ENCODE data around the gene FCRL5.

The FCRL5 gene

GRCh38 chr1:157485793-157486192, 66.5 kb downstream of the FCRL5 start:
- no peak for TF ChIP-seq CTCF (IDR thresholded peaks at IDR 0.05; ENCODE audit: poor library complexity, severe bottlenecking)
- Histone ChIP-seq H3K27me3 (ENCODE audit: insufficient read depth, poor library complexity, severe bottlenecking) (no peaks in the 10 kb centered on the region), H3K27ac (ENCODE audit: poor library complexity, severe bottlenecking) (no peak overlapping the region), H3K9me3 (ENCODE audit: severe bottlenecking) (no peaks in the 10 kb centered on the region), H3K4me1 (ENCODE audit: insufficient read depth, poor library complexity, severe bottlenecking) (no peaks in the 10 kb centered on the region), H3K4me3 (ENCODE audit: severe bottlenecking) (no peak overlapping the region), H3K36me3 (ENCODE audit: low read depth) (no peaks in the 10 kb centered on the region)
- DNase-seq (ENCODE audit: low spot score) (no peak), ATAC-seq (ENCODE audit: low read depth) (no peak)

DNA sequence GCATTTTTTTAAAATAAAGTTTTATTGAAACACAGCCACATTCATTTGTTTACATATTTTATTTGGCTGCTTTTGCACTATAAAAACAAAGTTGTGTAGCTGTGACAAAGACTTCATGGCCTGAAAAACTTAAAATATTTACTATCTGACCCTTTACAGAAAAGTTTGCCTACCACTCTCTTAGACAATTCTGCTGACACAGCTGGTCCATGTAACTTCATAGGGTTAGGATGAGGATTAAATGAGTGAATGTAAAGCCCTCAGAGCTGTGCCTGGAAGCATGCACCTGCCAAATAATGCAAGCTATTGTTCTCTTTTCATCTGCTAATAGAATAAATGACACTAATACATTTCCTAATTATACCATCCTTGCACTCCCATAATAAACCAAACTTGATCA, 67.7 kb downstream of the FCRL5 start:
- ATAC-seq (ENCODE audit: low read depth) (no peak), DNase-seq (ENCODE audit: low spot score) (no peak)
- H3K36me3 ChIP-seq (ENCODE audit: low read depth), result no peaks in the 10 kb centered on the region
- no peaks in the 10 kb centered on the region for H3K27me3 ChIP-seq (ENCODE audit: insufficient read depth, poor library complexity, severe bottlenecking)
- no peaks in the 10 kb centered on the region for H3K9me3 ChIP-seq (ENCODE audit: severe bottlenecking)
- no peak for TF ChIP-seq CTCF (IDR thresholded peaks at IDR 0.05; ENCODE audit: poor library complexity, severe bottlenecking)
- H3K27ac ChIP-seq (ENCODE audit: poor library complexity, severe bottlenecking), result no peak overlapping the region
- no peak overlapping the region for H3K4me3 ChIP-seq (ENCODE audit: severe bottlenecking)
- no peaks in the 10 kb centered on the region for H3K4me1 ChIP-seq (ENCODE audit: insufficient read depth, poor library complexity, severe bottlenecking)

GRCh38 chr1:157483635-157484034, 68.7 kb downstream of the FCRL5 start:
- no peaks in the 10 kb centered on the region for H3K36me3 ChIP-seq (ENCODE audit: low read depth)
- no peak overlapping the region for H3K4me3 ChIP-seq (ENCODE audit: severe bottlenecking)
- no peaks in the 10 kb centered on the region for H3K27me3 ChIP-seq (ENCODE audit: insufficient read depth, poor library complexity, severe bottlenecking)
- H3K9me3 ChIP-seq (ENCODE audit: severe bottlenecking), result no peaks in the 10 kb centered on the region
- TF ChIP-seq CTCF (IDR thresholded peaks at IDR 0.05; ENCODE audit: poor library complexity, severe bottlenecking), result no peak
- H3K4me1 ChIP-seq (ENCODE audit: insufficient read depth, poor library complexity, severe bottlenecking), result no peaks in the 10 kb centered on the region
- no peak for DNase-seq (ENCODE audit: low spot score)
- no peak for ATAC-seq (ENCODE audit: low read depth)
- H3K27ac ChIP-seq (ENCODE audit: poor library complexity, severe bottlenecking), result no peak overlapping the region

GRCh38 chr1:157482717-157483116, 69.6 kb downstream of the FCRL5 start:
- no peak for DNase-seq (ENCODE audit: low spot score)

DNA sequence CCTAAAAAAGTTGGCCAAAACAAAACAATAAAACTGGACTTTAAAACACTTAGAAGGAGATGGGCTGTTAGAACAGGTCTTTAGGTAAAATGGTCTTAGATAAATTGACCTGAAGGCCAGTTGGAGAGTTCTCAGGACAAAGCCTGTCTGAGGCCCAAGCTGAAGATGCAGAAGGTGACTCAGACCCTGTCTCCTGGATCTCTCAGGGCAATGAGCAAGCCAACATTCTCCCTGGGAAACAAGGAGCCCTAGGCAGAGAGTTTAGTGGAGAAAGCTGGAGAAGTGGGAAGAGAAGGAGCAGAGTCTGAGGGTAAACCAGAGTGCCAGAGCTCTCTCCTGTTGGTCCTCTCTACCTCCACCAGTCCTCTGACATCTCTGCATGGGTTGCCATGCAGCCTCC, 70.1 kb downstream of the FCRL5 start:
- DNase-seq (ENCODE audit: low spot score) (no peak), ATAC-seq (ENCODE audit: low read depth) (no peak)
- Histone ChIP-seq H3K4me3 (ENCODE audit: severe bottlenecking) (no peak overlapping the region), H3K27me3 (ENCODE audit: insufficient read depth, poor library complexity, severe bottlenecking) (no peaks in the 10 kb centered on the region), H3K36me3 (ENCODE audit: low read depth) (no peaks in the 10 kb centered on the region), H3K4me1 (ENCODE audit: insufficient read depth, poor library complexity, severe bottlenecking) (no peaks in the 10 kb centered on the region), H3K9me3 (ENCODE audit: severe bottlenecking) (no peaks in the 10 kb centered on the region), H3K27ac (ENCODE audit: poor library complexity, severe bottlenecking) (no peak overlapping the region)
- TF ChIP-seq CTCF (IDR thresholded peaks at IDR 0.05; ENCODE audit: poor library complexity, severe bottlenecking), result no peak

More at GRCh38 chr1:157482717-157483116, 69.6 kb downstream of the FCRL5 start:
- ATAC-seq (ENCODE audit: low read depth), result no peak
- Histone ChIP-seq H3K36me3 (ENCODE audit: low read depth) (no peaks in the 10 kb centered on the region), H3K9me3 (ENCODE audit: severe bottlenecking) (no peaks in the 10 kb centered on the region), H3K27me3 (ENCODE audit: insufficient read depth, poor library complexity, severe bottlenecking) (no peaks in the 10 kb centered on the region), H3K27ac (ENCODE audit: poor library complexity, severe bottlenecking) (no peak overlapping the region), H3K4me1 (ENCODE audit: insufficient read depth, poor library complexity, severe bottlenecking) (no peaks in the 10 kb centered on the region), H3K4me3 (ENCODE audit: severe bottlenecking) (no peak overlapping the region)
- TF ChIP-seq CTCF (IDR thresholded peaks at IDR 0.05; ENCODE audit: poor library complexity, severe bottlenecking), result no peak

Data from RWPE2 (cell line).